Transverse colon (tissue), 4 donors: Measurements from ENCODE around the gene LRP5. TPM values are rescaled to one million over a fixed set of nuclear protein-coding genes. Genes with fewer than 3 reads are reported as not detected.
A peak's percentile ranks its signal among the peaks of the same experiment; 100 is the strongest.

Experiments
- DNase-seq: peaks from one replicate; pipeline ENCODE4 v3.0.0-alpha.2; 2019
- H3K27ac ChIP-seq, 4 donors: fragments of 200-600 bp; sonication (generic); 2 replicates each; pipeline ENCODE4 v1.5.1; 2016 to 2018; ENCODE audit warnings: inconsistent platforms in 4 of 4
- H3K27me3 ChIP-seq: fragments of 200-600 bp; sonication (generic); 2 replicates; pipeline ENCODE4 v1.5.1; 2017; ENCODE audit warnings: inconsistent platforms
- H3K36me3 ChIP-seq, 4 donors: fragments of 200-600 bp; sonication (generic); 2 replicates each; pipeline ENCODE4 v1.5.1; 2017 to 2019; ENCODE audit warnings: inconsistent platforms in 4 of 4
- H3K4me1 ChIP-seq, 4 donors: fragments of 200-600 bp; sonication (generic); 2 replicates each; pipeline ENCODE4 v1.5.1; 2017 to 2020; ENCODE audit warnings: inconsistent platforms in 4 of 4
- H3K4me3 ChIP-seq, 4 donors: fragments of 200-600 bp; sonication (generic); 1 replicate in 1 of 4; 2 replicates in 3 of 4; pipeline versions ENCODE4 v1.5.1 to v1.6.1; 2017 to 2019; ENCODE audit warnings: inconsistent platforms in 4 of 4
- H3K9me3 ChIP-seq, 2 donors: fragments of 200-600 bp; sonication (generic); 2 replicates each; pipeline ENCODE4 v1.5.1; 2017 to 2019; ENCODE audit warnings: inconsistent platforms in 2 of 2
- EP300 ChIP-seq: sonication (generic); formaldehyde crosslinking; IDR thresholded peaks from one replicate; pipeline ENCODE4 v1.6.1; 2017; ENCODE audit warnings: antibody characterized with exemption, low read depth
- POLR2A ChIP-seq: fragments of 450-650 bp; IDR thresholded peaks from one replicate; pipeline ENCODE4 v1.6.1; 2016; ENCODE audit warnings: antibody characterized with exemption, mild to moderate bottlenecking, moderate library complexity
- POLR2AphosphoS5 ChIP-seq, 3 donors: sonication (generic); formaldehyde crosslinking; IDR thresholded peaks; one replicate each; pipeline ENCODE4 v1.6.1; 2016; ENCODE audit warnings: antibody characterized with exemption in 3 of 3
- WGBS, 2 donors: methylation state at CpG; one replicate each; pipeline ENCODE4 v1.1.5; 2018; ENCODE audit warnings: low coverage in 1 of 2; 5-methylcytosine and 5-hydroxymethylcytosine counted together
- in situ Hi-C, 4 donors: fragments of 200-750 bp; cut with MboI; loops; one replicate each; pipeline versions ENCODE4 v1.15.0 to v1.15.1; 2017; ENCODE audit warnings: low sequenced_read_pairs in 3 of 4, low pct_ligation_motif_present in 1 of 4, low pct_unique_long_range_greater_than_20kb in 1 of 4
- intact Hi-C: fragments of 100-400 bp; cut with DNase I; formaldehyde crosslinking; loops from one replicate; pipeline ENCODE4 v1.15.1; 2023; ENCODE audit warnings: low total_unique reads
- total RNA-seq, 4 donors: library from RNA; depleted of rRNA; stranded (reverse); fragments of >200 nt; gene quantifications; one replicate each; pipeline ENCODE4 v1.1.0, GENCODE V29; 2016
- TF ChIP-seq, protein P1 (sequence below), 5 experiments: fragments of 200-600 bp in 3 of 5; fragments of 450-650 bp in 2 of 5; sonication (generic) in 3 of 5; IDR thresholded peaks; 1 replicate in 2 of 5; 2 replicates in 3 of 5; pipeline ENCODE4 v1.5.1; 2016 to 2017; ENCODE audit warnings: antibody characterized with exemption in 5 of 5, inconsistent platforms in 3 of 5, mild to moderate bottlenecking in 2 of 5, moderate library complexity in 1 of 5

The LRP5 gene
- total RNA-seq, 4 donors from 2014 or later, result 72.6 to 138 (median 82.3) TPM

DNA sequence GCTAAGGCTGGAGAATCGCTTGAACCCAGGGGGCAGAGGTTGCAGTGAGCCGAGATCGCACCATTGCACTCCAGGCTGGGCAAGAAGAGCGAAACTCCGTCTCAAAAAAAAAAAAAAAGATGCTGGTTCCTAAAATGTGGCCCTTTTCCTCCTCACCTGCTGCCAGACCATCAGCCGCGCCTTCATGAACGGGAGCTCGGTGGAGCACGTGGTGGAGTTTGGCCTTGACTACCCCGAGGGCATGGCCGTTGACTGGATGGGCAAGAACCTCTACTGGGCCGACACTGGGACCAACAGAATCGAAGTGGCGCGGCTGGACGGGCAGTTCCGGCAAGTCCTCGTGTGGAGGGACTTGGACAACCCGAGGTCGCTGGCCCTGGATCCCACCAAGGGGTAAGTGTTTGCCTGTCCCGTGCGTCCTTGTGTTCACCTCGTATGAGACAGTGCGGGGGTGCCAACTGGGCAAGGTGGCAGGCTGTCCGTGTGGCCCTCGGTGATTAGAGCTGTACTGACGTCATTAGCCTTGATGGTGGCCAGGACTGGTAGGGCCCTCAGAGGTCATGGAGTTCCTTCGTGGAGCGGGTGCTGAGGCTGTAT is 97.5 kb downstream of the LRP5 start:
- WGBS, 2 donors, result 87 to 88% methylated on average over 3 to 30 of the region's 30 CpGs
- Histone ChIP-seq H3K27ac (peak overlapping the region in 1 of 4 donors; percentile 72), H3K4me1 (peaks cover 6 to 34% (median 31%) of the 10 kb centered on the region in 4 donors), H3K9me3 (no peaks in the 10 kb centered on the region), H3K27me3 (no peaks in the 10 kb centered on the region), H3K4me3 (no peak overlapping the region), H3K36me3 (peaks cover 0 to 22% (median 4%) of the 10 kb centered on the region in 4 donors)
- in situ Hi-C loops, result no loop called here
- TF ChIP-seq POLR2A (no peak), POLR2AphosphoS5 (IDR thresholded peaks at IDR 0.05) (no peak), EP300 (no peak)
- TF ChIP-seq, protein P1, sequence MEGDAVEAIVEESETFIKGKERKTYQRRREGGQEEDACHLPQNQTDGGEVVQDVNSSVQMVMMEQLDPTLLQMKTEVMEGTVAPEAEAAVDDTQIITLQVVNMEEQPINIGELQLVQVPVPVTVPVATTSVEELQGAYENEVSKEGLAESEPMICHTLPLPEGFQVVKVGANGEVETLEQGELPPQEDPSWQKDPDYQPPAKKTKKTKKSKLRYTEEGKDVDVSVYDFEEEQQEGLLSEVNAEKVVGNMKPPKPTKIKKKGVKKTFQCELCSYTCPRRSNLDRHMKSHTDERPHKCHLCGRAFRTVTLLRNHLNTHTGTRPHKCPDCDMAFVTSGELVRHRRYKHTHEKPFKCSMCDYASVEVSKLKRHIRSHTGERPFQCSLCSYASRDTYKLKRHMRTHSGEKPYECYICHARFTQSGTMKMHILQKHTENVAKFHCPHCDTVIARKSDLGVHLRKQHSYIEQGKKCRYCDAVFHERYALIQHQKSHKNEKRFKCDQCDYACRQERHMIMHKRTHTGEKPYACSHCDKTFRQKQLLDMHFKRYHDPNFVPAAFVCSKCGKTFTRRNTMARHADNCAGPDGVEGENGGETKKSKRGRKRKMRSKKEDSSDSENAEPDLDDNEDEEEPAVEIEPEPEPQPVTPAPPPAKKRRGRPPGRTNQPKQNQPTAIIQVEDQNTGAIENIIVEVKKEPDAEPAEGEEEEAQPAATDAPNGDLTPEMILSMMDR (IDR thresholded peaks at IDR 0.05), result no peak
- no peak for DNase-seq
- intact Hi-C loops, result no loop called here

DNA sequence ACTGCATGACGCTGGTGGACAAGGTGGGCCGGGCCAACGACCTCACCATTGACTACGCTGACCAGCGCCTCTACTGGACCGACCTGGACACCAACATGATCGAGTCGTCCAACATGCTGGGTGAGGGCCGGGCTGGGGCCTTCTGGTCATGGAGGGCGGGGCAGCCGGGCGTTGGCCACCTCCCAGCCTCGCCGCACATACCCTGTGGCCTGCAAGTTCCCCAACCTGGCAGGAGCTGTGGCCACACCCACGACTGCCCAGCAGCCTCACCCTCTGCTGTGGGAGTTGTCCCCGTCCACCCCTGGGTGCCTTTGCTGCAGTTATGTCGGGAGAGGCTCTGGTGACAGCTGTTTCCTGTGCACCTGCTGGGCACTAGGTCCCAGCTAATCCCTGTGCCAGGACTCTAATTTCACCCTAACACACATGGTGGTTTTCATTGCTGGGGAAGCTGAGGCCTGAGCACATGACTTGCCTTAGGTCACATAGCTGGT is 99.2 kb downstream of the LRP5 start:
- WGBS, 2 donors, result 58% methylated on average over 12 of the region's 17 CpGs; no CpG with 5 or more reads in 1 of the 2 donors
- DNase-seq, result peak; percentile 88
- intact Hi-C loops (no loop called here), in situ Hi-C loops (no loop called here)
- Histone ChIP-seq H3K27ac (peak overlapping the region; percentile 58 to 72 (median 68)), H3K9me3 (no peaks in the 10 kb centered on the region), H3K4me1 (peaks cover 0 to 22% (median 19%) of the 10 kb centered on the region in 4 donors), H3K27me3 (no peaks in the 10 kb centered on the region), H3K4me3 (no peak overlapping the region), H3K36me3 (peaks cover 0 to 22% (median 4%) of the 10 kb centered on the region in 4 donors)
- TF ChIP-seq POLR2A (no peak), EP300 (peak; percentile 20), POLR2AphosphoS5 (IDR thresholded peaks at IDR 0.05) (peak; percentile 68 to 70 (median 69))
- TF ChIP-seq, protein P1 (IDR thresholded peaks at IDR 0.05), result peak in 1 of 5 experiments; percentile 41

DNA sequence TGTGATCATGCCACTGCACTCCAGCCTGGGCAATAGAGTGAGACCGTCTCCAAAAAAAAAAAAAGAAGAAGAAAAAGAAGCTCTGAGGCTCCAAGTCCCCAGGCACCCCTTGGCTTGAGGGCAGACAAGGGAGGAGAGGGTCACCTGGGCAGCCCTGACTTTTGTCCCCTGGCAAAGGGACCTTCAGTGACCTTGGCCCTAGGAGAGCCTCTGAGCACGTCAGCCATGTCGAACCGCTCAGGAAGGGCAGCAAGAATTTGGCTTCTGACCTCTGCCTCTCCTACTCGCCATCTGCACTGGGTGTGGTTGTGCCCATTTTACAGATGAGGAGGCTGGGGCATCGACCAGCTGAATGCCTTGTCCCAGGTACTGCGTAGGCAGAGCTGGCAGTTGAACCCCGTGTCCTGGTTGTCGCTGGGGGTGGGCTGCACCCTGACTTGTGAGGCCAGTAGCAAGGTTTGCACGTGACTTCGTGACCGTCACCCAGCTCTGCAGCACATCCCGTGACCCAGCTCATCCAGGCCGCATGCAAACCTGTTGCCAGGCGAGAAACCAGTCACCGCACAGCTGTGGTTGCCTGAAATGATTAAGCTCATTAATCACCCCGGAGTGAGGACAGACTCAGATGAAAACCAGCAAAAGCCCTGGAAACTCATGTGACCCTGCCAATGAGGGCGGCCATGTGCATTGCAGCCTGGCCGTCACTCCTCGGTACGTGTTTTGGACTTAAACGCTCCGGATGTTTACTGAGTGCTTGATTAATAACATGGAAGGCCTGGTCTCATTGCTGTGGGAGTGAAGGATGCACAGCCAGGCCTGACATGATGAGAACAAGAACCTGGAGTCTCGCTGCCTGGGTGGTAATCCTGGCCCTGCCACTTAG is 100.4 kb downstream of the LRP5 start:
- intact Hi-C loops, result no loop called here

More for the DNA sequence above, 100.4 kb downstream of the LRP5 start:
- DNase-seq, result no peak
- peaks cover 0 to 13% (median 12%) of the 10 kb centered on the region in 4 donors for H3K4me1 ChIP-seq
- TF ChIP-seq POLR2A (no peak), POLR2AphosphoS5 (IDR thresholded peaks at IDR 0.05) (no peak), EP300 (no peak)
- TF ChIP-seq, protein P1 (IDR thresholded peaks at IDR 0.05), result no peak
- H3K27me3 ChIP-seq, result no peaks in the 10 kb centered on the region
- no peak overlapping the region for H3K4me3 ChIP-seq
- H3K36me3 ChIP-seq, result peaks cover 0 to 22% (median 4%) of the 10 kb centered on the region in 4 donors
- 73 to 100% methylated on average over 1 to 24 of the region's 24 CpGs for WGBS, 2 donors
- in situ Hi-C loops, result no loop called here
- H3K9me3 ChIP-seq, result no peaks in the 10 kb centered on the region
- peak overlapping the region; percentile 17 to 72 (median 68) for H3K27ac ChIP-seq
